Hypothalamus (tissue), 51 donors: ENCODE measurements around the gene KCNIP1.

ENCODE experiments used
- DNase-seq, 51 donors: peaks; one replicate each; lab custom pipeline; 2025; lab: John Stamatoyannopoulos, UW

The KCNIP1 gene

DNA sequence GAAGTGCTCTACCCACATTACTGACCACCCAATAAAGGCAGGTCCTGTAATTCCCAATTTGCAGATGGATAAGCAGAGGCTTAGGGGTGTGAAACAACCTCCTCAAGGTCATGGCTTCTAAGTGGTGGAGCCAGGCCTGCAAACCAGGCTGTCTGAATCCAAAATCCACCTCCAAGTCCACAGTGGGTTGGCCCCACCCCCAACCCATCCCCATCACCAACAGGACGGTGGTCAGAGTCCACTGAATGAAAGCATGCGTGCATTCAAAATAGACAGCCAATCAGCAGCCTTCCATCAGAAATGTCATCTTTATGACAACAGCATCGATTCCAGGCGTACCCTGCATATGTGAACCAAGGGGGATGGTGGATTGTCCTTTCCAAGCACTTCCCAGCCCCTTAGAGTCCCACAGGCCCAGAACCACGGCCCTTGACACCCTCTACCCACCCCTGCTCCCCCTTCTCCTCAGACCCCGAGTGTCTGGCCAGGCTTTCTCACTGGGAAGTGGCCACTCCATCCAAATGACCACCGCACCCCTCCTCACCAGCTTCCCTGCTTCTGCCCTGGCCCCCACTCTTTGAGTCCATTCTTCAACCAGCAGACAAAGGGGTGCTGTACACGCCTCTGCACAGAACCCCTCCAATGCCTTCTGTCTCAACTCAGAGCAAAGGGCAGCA, 133.1 kb downstream of the KCNIP1 start:
- DNase-seq, result no peak

DNA sequence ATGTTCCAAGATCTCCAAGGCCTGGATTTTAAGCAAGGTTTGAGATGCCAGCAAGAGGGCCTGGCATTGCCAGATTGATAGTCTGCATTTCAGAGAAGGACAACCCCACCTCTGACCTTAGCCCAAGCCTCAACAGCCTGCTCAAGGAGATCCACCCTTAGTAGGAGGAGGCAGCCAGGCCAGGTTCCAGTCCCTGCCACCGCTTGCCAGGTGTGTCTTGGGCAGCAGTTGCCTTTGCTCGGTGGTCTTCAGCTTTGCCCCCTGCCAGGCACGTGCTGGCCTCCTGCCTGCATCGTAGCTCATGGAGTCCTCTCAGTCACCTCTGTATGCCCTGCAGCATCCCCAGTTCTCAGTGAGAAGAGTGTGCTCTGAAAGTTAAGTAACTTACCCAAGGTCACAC, 134.2 kb downstream of the KCNIP1 start:
- no peak for DNase-seq

DNA sequence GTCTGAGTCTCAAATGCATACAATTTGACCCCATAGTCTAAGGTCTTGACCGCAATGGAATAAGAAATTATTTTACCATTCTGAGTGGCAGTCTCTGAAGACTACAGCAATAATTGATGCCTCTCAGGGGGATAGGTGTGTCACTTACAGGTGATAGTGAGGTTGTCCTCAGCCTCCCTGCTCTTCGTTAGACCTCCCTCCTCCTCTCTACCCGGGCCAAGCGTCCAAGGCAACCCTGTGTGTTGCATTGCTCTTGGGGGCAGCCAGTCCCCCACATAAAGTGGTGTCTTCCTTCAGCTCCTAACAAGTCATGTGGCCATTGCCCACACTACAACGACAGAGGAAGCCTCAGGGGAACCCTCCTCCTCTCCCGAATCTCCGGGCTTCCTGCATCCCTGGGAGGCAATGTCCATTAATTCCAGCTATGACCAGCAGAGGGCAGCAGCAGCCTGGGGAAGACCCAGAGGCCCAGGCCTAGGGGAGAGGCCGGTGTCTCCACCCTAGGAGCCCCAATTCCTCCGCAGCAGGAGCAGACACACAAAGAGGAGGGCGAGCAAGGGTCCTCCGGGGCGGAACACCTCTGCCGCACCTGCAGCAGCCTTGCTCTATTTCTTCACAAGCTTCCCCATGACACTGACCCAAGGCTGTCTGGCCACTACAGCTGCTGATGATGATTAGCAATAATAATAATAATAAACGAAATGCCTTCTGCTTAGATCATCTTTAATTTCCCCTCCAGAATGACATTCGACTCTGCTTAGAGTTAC, 134.8 kb downstream of the KCNIP1 start:
- peak in 43 of 51 donors; percentile 8 to 78 (median 47) for DNase-seq

DNA sequence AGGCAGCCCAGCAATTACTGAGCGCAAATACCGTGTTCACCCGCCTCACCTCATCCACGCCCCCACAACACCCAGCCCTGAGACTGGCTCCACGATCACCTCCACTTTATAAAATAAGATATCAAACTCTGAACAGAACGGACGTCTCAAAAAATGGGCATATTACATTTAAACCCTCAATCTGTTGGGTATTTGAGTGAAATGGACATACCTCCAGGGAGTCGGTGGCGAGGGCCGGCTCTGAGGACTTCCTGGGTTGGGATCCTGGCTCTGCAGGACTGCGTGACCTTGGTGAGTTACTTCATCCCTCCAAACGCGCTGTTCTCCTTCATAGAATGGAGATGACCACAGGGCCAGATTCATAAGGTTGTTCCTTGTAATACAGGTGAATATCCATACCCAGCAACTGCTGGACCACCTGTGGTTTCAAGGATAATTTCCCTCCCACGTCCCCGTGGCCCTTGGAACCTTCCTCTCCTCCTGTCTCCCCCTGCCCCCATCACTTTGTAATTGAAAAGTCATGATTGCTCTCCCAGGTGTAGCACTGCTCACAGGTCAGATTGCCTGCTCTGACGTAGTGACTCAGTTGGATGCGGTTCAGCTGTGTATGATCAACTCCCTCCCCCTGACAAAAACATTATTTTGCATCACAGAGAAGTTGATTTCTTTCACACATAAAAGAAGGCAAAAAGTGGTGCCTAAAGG, 135.6 kb downstream of the KCNIP1 start:
- DNase-seq, result no peak

DNA sequence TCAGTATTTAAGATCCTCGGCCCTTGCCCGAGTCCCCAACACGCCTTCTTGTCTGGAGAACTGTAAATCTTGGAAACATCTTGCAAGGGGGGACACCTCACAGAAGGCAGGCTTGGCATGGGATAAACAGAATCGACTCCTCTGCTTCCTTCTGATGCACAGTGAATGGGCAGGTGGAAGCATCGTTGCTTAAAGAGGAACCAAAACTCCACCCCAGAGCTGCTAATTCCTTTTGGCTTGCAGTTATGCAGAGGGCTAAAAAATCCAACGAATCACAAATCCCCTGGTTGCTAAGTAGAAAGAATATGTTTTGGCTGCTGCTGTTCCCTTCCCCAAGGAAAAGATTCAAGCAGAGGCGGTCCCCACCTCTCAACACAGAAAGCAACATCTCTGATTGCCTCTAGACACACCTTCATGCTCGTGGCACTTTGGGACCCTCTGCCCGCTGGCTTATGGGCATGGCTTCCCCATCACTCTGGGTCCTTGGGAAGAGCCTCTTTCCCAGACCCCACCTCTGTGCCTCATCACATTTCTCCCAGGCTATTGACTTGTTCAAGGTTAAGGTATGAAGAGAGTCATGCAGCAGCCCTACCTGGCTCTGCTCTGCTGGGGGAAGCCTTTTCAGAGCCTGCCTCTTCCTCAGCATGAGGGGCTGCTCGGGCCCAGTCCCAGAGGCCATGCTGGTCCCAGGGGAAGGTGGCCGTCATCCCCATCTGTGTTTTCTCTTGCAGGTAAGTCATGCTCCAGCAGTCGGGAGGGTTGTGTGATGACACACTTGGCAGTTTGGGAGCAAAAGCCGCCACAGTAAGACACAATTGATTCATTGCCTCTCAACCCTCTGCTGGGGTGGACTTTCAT, 137.1 kb downstream of the KCNIP1 start:
- no peak for DNase-seq

DNA sequence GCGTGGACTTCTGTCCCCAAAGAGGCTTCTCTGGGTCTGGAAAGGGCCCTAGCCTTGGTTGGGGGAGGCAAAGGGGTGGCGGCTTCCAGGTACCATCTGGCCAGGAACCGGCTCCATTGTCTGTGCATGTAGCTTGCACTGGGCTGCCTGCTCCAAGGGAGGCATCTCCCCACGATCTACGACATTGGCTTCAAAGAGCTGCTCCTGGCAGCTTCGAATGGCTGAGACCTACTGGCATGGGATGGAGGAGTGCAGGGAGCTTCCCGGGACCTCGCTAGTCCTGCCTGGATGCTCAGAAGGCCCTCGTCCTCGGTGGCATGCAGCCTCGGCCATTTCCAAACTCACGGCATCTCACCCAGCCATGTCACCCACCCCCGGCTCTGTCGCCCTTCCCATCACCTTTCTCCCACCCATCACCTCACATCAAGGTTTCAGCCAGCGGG, 137.8 kb downstream of the KCNIP1 start:
- no peak for DNase-seq

DNA sequence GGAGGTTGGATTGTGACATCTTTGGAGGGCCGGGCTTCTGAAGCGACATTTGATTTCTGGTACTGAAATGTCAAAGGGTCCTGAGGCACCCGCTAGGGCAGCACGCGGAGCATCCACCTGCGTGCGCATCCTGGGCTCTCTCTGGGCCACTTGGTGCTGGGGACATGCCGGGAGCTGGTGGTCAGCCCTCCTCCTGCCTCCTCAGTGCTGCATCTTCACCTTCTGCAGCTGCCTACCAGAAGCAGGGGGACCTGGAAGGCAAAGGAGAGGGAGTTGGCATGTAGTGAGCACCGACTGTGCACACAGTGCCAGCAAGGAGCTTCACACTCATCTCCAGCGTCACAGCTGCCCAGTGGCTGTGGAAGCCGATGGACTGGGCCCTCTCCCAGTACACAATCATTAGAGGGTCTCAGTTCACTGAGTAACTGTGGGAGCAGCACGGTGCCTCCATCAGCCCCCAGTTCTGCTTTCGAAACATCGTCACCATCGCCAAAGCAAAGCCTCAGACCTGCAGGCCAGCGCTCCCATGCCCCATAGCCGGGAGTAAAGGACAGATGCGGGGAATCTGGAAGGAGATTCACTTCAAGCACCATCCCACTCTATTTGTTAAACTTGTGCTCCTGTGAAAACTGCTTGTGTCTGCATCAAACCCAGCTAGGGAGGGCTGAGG, 138.4 kb downstream of the KCNIP1 start:
- DNase-seq, result no peak

DNA sequence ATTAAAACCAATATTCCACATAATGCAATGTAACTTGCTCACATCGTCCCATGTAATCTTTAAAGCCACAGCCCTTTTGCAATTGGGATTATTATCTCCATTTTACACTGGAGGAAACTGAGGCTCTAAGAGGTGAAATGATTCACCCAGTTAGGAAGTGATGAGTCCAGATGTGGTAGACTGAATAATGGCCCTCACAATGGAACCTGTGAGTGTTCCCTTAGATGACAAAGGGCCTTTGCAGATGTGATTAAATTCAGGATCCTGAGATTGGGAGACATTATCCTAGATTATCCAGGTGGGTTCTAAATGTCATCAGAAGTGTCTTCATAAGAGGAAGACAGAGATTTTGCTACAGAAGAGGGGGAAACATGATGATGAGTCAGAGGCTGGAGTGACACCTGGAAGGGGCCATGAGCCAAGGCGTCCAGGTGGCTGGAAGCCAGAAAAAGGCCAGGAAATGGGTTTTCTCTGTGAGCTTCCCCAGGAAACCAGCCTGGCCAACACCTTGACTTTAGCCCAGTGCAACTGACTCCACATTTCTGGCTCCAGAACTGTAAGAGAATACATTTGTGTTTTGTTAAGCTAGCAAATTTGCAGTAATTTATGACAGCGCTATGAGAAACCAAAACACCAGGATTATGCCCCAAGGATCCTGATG, 139.1 kb downstream of the KCNIP1 start:
- no peak for DNase-seq

DNA sequence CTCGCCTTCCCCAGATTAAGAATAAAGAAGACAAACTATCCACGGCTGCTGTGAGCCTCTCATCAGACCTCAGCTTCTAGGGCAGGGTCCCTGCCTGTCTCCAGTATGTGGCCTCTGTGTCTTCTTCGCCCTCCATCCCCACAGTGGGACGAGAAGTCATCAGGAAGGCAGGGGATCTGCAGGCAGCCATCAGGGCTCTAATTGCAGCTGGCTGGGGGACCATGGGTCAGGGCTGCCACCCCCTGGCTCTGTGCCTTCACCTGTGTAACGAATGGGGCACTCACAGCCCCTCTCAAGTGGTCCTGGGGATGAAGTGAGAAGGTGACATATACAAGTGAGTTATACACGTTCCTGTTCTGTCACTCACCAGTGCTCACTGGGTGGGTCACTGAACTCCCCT, 139.8 kb downstream of the KCNIP1 start:
- DNase-seq, result no peak

DNA sequence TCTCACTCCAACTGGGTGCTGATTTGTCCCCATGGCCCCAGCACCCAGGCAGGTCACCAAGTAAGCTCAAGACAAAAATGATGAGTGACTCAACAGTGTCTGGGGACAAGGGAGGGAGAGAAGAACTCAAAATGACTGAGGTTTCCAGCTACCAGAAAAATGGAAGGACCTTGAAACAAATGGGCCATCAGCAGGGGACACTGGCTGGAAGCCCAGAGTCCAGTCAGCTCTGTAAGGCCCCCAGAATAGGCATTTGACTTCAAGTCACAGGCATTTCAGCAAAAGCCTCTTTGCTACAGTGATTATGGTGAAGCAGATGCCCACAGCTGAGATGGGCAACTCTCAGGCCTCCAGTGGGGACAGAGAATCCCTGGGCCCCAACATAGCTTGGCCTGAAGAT, 140.7 kb downstream of the KCNIP1 start:
- no peak for DNase-seq

DNA sequence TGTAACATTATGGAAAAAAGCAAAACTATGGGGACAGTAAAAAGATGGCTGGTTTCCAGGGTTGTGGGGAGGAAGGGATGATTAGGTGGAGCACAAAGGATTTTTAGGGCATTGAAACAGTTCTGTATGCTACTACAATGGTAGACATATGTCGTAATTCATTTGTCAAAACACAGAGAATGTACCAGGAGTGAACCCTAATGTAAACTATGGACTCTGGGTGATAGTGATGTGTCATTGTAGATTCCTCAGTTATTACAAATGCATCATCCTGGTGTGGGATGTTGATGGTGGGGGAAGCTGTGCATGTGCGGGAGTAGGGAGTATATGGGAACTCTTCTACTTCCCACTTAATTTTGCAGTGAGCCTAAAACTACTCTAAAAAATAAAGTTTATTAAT, 144.7 kb downstream of the KCNIP1 start:
- DNase-seq, result no peak

DNA sequence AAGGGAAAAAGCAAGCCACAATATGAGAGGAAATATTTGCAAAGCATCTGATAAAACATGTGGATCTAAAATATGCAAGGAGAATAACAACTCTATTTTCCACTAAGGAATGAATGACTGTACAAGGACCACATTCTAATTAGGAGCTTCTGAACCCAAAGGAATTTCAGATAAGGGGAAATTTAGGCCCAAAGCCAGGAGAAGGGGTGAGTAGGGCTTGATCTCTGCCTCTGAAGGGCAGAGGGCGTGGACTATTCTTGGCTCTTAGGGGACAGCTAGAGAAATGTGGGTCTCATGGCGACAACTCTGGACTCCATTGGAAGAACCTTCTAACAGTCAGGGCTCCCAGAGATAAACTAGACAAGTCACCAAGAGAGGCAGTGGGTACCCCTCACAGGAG, 147.0 kb downstream of the KCNIP1 start:
- no peak for DNase-seq

DNA sequence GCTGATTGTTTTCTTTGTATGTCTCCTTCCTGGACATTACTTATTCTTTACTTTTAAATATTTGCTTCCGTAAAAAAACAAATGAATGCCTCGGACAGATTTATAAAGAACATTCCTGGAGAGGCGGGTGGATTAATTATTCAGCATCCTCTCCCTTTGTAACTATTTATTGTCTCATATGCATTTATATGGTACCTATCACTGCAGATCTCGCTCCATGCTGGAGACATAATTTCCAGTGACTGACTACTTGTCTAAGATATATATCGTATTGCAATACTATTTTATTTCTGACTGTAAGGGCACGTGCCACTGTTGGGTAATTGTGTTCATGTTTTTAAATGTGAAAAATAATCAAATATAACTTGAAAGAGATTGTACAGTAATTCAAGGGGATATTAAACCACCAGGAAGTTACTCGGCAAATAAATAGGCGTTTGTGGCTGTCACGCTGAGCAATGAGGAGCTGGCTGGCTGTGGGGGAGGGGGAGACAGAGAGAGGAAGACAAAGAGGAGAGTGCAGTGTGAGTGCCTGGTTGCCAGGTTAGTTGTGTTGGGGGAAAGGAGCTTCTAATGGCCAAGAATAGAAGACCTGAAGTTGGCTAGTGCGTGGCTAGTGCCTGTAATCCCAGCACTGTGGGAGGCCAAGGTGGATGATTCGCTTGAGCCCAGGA, 147.9 kb downstream of the KCNIP1 start:
- no peak for DNase-seq

DNA sequence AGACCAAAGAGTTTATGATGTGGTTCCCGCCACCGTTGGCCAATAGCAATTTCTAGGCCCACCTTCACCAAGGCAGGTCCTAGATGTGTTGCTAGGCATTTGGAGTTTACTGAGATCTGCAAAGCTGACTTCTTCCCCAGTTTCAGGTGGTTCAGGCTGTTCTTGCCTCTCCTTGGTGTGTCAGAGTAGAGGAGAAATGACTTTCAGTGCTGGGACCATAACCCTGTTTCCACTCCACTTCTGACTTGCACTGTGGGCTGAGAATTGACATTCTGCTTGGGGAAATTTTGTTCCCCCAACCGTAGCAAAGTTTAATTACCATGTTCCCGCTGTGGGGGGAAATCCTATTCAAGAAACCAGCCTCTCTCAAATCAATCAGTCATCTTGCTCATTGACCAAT, 151.7 kb downstream of the KCNIP1 start:
- no peak for DNase-seq

DNA sequence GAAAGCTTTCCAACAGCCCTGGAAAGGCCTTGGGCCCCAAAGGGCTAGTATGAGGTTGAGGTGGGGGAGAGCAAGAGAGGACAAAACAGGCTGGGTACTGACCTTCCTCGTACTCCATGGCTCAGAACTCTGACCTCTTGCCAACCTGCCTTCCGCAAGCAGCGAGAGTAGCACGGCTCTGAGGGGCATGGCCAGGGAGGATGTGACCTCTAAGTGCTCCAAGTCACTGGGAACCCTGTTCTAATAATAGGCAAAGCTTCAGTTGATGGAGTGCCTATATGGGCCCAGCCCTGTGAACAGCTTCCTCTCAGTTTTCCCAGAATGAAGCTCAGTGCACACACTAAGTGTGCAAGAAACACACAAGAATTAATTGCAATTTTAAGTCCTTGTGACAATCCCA, 152.1 kb downstream of the KCNIP1 start:
- DNase-seq, result no peak

DNA sequence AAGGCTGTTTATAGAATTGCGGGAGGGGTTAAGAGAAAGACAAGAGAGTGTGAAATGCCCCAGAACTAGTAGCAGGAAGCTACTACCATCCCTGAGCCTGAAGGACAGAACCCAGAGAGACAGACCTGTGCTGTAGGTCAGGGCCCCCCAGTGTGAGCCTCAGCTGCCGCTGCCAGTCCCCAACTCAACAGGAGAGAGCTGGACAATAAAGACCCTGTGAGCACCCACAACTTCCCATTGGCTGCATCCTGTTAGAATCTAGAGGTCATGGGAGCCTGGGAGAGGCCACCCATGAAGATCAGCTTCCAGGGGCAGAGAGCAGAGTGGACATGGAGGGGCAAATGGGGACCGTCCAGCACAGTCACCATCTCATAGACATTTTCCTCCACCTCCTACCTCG, 152.5 kb downstream of the KCNIP1 start:
- DNase-seq, result no peak

DNA sequence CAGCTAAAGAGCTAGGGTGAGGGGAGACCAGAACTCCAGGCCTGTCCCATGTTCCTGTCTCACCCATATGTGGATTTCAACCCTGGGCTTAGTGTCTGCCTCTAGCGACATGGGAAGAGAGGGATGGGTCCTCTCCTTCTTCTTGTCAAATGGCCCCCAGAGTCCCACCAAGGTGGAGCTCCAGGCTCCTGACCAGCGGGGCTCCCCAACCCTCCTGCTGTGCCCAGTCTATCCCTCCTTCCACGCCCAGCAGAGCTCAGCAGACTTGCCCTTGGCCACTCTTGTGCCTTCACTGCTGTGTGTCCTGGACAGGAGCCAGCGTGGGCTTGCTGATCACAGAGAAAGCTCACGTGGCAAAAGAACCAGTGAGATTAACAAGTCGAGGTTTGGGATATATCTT, 156.7 kb downstream of the KCNIP1 start:
- no peak for DNase-seq

DNA sequence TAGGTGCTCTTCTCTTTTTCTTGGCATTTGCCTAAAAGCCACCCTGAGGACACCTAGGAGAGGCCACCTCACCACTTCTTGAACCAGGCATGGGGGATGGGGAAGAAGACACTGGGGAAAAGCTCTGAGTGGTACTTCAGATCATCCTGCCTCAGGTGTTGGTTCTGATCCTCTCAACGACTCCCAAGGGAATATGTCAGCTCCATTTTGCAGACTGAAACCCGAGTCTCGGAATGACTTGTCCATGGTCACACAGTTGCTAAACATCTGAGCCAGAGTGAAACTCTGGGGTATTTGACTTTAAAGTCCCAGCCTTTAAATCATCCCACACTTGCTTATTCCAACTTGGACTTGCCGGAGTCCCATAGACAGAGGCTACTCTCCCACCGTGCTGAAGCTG, 159.1 kb downstream of the KCNIP1 start:
- no peak for DNase-seq

DNA sequence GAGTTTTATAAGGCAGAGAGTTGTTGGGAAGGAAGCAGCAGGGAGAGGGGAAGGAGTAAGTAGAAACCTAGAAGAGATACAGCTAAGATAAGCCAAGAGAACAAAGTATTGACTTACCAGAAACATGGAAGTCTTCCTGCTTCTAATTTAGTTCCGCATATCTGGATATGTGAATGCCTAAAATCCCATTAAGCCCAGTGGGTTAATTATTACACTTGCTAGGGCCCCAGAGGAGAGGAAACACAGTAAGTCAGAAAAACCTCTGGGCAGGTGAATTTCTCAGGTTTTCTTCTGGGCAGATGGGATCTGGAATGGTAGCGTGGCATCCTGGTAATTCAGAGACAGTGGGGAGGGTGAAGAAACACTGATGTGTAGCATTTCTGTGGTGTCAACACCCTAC, 175.0 kb downstream of the KCNIP1 start:
- no peak for DNase-seq
